Hippocampal formation (tissue), 2 donors: ENCODE results near the gene IGFLR1.
"Not testable (repeated sequence)": the region's sequence is repeated elsewhere in the genome, so short reads cannot be mapped to it uniquely, and the experiment has no call there.

Experiments used
- DNase-seq, 2 donors: peaks; one replicate each; lab custom pipeline; 2025; lab: John Stamatoyannopoulos, UW

The IGFLR1 gene

DNA sequence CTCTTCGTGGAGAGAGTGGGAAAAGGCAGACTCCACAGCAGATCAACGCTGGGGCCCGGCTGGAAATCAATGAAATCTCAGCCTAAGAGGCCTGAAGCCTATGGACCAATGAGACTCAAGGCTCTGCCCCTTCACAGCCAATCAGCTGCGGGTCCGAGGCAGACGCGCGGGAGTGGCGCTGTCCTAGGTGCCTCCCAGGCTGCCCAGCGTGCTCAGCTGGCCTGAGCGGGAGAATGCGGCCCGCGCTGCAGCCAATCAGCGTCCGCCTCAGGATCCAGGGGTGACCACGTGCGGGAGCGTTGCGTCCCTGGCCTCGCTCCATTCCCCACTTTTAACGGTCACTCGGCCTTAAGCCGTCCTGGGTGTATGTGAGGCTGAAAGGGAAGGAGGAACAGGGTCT is 38.0 kb downstream of the IGFLR1 start, which contains the start of gene ZBTB32:
ZBTB32 (plus strand) TSS at position 341 of the 400 bp plus-strand sequence. CDS start 10,069 bp downstream, outside the sequence.
- no peak for DNase-seq

DNA sequence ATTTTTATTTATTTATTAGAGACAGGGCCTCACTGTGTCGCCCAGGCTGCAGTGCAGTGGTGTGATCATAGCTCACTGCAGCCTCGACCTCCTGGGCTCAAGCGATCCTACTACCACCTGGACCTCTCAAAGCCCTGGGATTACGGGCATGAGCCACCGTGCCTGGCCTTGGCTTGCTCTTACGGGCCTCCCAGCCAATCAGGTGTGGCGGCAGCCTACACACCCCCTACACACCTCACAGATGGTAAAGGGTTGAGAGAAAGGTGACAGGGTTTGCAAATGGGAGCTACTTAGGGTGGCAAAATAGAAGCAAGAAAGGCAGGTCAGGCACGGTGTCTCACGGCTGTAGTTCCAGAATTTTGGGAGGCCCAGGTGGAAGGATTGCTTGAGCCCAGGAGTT is 38.9 kb downstream of the IGFLR1 start:
- DNase-seq, result no peak

DNA sequence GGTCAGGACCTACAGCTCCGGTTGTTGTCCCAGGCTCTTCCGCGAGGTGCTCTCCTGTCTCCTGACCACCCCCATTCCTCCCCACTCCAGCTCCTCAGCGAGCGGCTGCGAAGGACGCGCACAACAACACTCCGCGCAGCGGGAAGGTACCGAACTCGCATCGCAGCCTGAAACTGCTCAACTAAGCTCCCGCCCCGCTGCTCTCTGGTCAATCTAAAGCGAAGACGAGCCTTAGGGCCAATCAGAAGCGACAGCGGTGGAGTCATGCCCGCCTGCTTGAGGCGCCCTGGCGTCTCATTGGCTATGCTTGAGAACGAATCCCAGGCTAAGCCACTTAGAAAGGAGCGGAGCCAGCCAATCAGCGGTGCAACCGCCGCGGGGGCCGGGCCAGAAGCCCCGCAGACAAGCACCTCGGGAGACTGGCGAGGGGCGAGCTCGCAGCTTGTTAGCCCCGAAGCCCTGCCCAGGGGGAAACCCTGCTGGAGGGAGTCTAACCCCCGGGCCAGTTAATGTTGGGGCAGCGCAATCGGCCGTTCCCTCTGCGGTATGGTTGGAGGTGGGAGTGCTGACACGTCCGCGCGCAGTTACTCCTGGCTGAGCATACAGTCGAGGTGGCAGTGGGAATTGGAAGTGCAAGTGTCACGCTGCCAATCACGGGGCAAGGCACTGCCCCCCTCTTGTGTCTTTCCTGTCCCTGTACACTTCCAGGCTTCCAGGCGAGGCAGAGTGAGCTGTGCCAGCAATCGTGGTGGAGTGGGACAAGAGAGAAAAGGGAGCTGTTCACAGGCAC is 39.8 kb downstream of the IGFLR1 start:
- peak; percentile 96 to 98 for DNase-seq

DNA sequence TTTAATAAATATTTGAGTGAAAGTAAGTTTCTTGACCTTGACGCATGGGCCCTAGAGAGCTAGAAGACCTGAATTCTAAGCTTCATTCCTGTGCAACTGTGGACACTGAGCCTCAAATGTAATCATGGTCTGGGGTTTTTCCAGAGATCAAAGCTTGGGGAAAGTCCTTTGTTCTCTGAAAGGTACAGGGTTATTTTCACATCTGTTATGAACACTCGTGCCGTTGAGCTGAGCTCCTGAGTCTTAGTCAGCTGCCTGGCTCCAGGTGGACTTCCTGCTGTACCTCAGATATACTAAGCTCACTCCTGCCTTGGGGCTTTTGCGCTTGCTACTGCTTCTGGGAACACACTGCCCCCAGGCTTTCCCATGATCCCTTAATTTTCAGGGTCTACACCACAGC is 45.4 kb downstream of the IGFLR1 start:
- no peak for DNase-seq

DNA sequence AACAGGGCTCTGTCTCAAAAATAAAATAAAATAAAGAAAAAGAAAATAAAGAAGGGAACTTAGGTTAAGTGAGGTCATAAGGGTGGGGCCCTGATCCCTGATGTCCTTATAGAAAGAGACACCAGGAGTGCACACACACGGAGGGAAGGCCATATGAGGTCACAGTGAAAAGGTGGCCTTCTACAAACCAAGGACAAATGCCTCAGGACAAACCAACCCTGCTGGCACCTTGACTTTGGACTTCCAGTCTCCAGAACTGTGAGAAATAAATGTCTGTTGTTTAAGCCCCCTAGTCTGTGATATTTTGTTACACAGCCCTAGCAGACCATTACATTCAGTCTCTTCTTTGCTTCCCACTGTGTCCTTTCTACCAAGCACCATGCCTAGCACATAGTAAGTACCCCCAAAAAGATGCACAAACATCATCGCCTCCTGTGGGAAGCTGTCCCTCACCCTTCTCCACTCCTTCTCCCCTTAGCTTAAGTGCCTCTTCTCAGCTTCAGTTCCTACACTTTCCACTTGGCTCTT is 46.3 kb downstream of the IGFLR1 start:
- no peak for DNase-seq

DNA sequence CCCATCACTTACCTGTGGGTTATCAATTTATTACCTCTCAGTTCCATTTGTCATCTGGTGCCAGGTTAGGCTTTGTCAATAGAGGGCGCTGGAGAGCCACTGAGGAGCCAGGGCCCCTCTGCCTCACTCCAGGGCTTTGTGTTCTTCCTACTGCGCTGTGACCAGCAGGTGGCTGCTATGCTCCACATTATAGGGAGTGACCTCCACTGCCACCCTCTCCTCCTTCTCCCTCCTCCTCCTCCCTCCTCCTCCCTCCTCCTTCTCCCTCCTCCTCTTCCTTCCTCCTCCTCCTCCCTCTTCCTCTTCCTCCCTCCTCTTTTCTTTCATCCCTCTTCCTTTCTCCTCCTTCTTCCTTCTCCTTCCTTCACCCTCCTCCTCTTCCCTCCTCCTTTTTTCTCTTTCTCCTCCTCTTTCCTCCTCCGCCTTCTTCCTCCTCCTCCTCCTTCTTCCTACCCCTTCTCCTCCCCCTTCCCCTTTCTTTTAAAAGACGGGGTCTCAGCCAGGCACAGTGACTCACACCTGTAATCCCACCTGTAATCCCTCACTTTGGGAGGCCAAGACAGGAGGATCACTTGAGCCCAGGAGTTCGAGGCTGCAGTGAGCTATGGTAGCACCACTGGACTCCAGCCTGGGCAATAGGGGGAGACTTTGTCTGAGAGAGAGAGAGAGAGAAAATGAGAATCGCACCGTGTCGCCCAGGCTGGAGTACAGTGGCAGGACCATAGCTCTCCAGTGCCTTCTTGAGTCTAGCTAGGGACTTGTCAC is 48.2 kb downstream of the IGFLR1 start:
- DNase-seq, result peak; percentile 78 to 84

DNA sequence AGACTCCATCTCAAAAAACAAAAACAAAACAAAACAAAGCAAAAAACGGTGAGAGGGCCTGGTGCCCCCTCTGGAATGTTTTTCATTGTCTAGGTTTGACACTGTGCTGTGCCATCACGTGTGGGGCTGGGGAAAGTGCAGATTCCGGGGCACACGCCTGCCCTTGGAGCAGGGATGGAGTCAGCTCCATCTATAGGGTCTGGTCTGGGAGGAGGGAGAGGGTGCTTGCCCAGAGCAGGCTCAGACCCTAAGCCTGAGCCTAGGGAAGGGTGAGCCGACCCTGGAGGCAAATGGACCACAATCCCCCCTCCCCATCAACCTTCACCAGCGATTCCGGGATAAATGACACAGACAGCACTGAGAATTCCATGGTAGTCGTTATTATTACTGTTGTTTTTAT is 48.8 kb downstream of the IGFLR1 start:
- DNase-seq, result no peak

DNA sequence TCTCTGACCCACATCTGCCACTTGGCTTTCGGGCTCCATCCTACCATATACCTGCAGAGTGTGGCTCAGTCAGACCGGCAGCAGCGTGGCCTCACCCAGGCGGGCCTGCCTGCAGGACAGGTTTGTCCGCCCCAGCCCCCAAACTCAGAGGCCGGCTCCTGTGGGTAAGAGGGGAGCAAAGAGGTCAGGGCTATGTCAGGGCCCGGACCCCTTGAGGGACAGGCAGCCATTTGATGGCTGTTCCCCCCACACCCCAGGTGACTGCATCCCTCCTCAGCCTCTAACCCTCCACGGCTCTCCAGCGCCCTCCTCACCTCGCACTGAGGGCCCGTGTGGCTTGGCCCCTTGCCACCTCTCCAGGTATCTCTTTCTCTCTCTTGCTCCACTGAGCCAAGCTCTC is 50.2 kb downstream of the IGFLR1 start:
- no peak for DNase-seq

DNA sequence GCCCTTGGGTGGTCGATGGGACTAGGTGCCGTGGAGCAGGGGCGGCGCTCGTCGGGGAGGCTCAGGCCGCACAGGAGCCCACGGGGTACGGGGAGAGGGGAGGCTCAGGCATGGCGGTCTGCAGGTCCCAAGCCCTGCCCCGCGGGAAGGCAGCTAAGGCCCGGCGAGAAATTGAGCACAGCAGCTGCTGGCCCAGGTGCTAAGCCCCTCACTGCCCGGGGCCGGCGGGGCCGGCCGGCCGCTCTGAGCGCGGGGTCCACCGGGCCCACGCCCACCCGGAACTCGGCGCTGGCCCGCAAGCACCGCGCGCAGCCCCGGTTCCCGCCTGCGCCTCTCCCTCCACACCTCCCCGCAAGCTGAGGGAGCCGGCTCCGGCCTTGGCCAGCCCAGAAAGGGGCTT is 51.1 kb downstream of the IGFLR1 start:
- not testable (repeated sequence) for DNase-seq

DNA sequence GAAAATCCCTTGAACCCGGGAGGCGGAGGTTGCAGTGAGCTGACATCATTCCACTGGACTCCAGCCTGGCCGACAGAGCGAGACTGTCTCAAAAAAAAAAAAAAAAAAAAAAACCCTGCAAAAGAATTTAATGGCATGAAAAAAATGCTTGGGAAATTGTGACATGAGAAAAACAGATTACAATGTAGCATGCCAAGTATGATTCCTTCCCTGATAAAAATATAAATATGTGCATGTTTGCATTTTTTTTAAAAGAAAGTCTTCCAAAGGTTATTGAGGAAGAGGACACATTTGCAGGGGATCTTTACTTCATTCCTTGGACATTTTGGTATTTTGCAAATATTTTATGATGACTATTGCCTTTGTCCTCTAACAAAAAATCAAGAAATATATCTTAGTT is 52.4 kb downstream of the IGFLR1 start:
- DNase-seq, result no peak
